ENCODE measurements around the gene PUM2.
A peak's percentile ranks its signal among the peaks of the same experiment; 100 is the strongest.
"Not testable (repeated sequence)": the region's sequence is repeated elsewhere in the genome, so short reads cannot be mapped to it uniquely, and the experiment has no call there.

PUM2 gene

GRCh38 chr2:20257411-20257810 lies 93.2 kb downstream of the PUM2 start:
- Histone ChIP-seq H3K9me3 (ENCODE audit: control extremely low read depth in 1 of 5, control insufficient read depth in 4 of 5, insufficient read depth in 2 of 5, low read depth in 1 of 5, low read length in 4 of 5) (no peaks in the 10 kb centered on the region), H3K4me3 (ENCODE audit: control insufficient read depth in 1 of 7, extremely low read depth in 1 of 7, insufficient read depth in 4 of 7, low read depth in 2 of 7, low read length in 6 of 7) (no peak overlapping the region), H3K27me3 (replicated peaks in 2 of 5; ENCODE audit: control insufficient read depth in 4 of 5, insufficient read depth in 5 of 5, low read length in 4 of 5) (no peaks in the 10 kb centered on the region), H3K27ac (ENCODE audit: insufficient read depth in 1 of 2, low read depth in 1 of 2, low read length in 2 of 2, poor library complexity in 1 of 2, severe bottlenecking in 2 of 2) (no peak overlapping the region), H3K36me3 (ENCODE audit: control insufficient read depth in 4 of 4, insufficient read depth in 4 of 4, low read length in 3 of 4) (peaks cover 26 to 76% (median 57%) of the 10 kb centered on the region in 4 experiments), H3K4me1 (ENCODE audit: control extremely low read depth in 1 of 4, control insufficient read depth in 4 of 4, insufficient read depth in 4 of 4, low read length in 3 of 4) (no peaks in the 10 kb centered on the region)
- CTCF ChIA-PET: no interaction called here
- POLR2A ChIA-PET: no interaction called here
- no CpG with 5 or more reads among the region's 1 CpG for WGBS (ENCODE audit: insufficient coverage)
- no peak for DNase-seq

DNA sequence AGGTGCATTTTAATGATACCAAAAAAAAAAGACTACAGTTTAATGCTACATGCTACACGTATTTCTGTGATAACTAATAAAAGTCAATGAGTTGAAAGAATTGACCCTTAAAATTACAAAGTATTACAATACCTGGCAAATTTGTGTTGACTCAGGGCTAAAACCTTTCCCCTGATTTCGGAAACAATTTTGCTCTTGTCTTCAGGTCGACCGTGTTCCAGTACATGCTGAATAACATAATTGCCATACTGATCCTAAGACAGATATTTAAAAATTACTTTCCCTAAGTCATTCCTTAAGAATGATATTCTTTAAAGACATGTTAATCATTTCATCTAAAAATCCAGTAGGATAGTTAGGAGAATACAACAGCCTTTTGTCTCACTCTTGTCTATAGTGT lies 95.9 kb downstream of the PUM2 start:
- H3K4me3 ChIP-seq (ENCODE audit: control insufficient read depth in 1 of 7, extremely low read depth in 1 of 7, insufficient read depth in 4 of 7, low read depth in 2 of 7, low read length in 6 of 7): no peak overlapping the region
- ChIA-PET POLR2A (no interaction called here), CTCF (interaction anchor here (1.2 kb wide), 1 partner anchor 23 kb away, joined by 3 read pairs; no protein-coding TSS in a partner anchor)
- no peaks in the 10 kb centered on the region for H3K27me3 ChIP-seq (replicated peaks in 2 of 5; ENCODE audit: control insufficient read depth in 4 of 5, insufficient read depth in 5 of 5, low read length in 4 of 5)
- H3K4me1 ChIP-seq (ENCODE audit: control extremely low read depth in 1 of 4, control insufficient read depth in 4 of 4, insufficient read depth in 4 of 4, low read length in 3 of 4): no peaks in the 10 kb centered on the region
- DNase-seq: no peak
- WGBS (ENCODE audit: insufficient coverage): 100% methylated on average over 2 of the region's 4 CpGs
- no peaks in the 10 kb centered on the region for H3K9me3 ChIP-seq (ENCODE audit: control extremely low read depth in 1 of 5, control insufficient read depth in 4 of 5, insufficient read depth in 2 of 5, low read depth in 1 of 5, low read length in 4 of 5)
- no peak overlapping the region for H3K27ac ChIP-seq (ENCODE audit: insufficient read depth in 1 of 2, low read depth in 1 of 2, low read length in 2 of 2, poor library complexity in 1 of 2, severe bottlenecking in 2 of 2)
- peaks cover 27 to 79% (median 57%) of the 10 kb centered on the region in 4 experiments for H3K36me3 ChIP-seq (ENCODE audit: control insufficient read depth in 4 of 4, insufficient read depth in 4 of 4, low read length in 3 of 4)

DNA sequence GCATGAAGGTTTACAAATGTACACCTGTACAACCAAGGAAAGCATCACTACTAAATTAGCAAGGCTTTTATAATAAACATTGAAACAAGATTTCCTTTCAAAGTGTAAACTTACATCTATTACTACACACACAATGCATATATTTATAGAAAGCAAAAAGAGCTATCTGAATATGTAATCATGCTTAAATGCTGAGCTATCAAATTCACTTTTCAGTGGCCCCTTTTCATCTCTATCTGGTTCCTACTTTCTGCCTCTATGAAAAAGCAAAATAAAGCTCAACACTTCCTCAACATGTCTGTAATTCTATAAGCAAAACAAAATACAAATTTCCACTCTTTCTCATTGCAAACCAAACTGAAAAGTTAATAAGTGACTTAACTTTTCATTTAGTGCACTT lies 100.2 kb downstream of the PUM2 start:
- H3K4me3 ChIP-seq (ENCODE audit: control insufficient read depth in 1 of 7, extremely low read depth in 1 of 7, insufficient read depth in 4 of 7, low read depth in 2 of 7, low read length in 6 of 7): no peak overlapping the region
- peaks cover 33 to 84% (median 57%) of the 10 kb centered on the region in 4 experiments for H3K36me3 ChIP-seq (ENCODE audit: control insufficient read depth in 4 of 4, insufficient read depth in 4 of 4, low read length in 3 of 4)
- ChIA-PET POLR2A (no interaction called here), CTCF (interaction anchor here (1.0 kb wide), 2 partner anchors 13 to 42 kb away, joined by 3 read pairs; no protein-coding TSS in a partner anchor)
- no peaks in the 10 kb centered on the region for H3K27me3 ChIP-seq (replicated peaks in 2 of 5; ENCODE audit: control insufficient read depth in 4 of 5, insufficient read depth in 5 of 5, low read length in 4 of 5)
- H3K4me1 ChIP-seq (ENCODE audit: control extremely low read depth in 1 of 4, control insufficient read depth in 4 of 4, insufficient read depth in 4 of 4, low read length in 3 of 4): no peaks in the 10 kb centered on the region
- no peak overlapping the region for H3K27ac ChIP-seq (ENCODE audit: insufficient read depth in 1 of 2, low read depth in 1 of 2, low read length in 2 of 2, poor library complexity in 1 of 2, severe bottlenecking in 2 of 2)
- no peaks in the 10 kb centered on the region for H3K9me3 ChIP-seq (ENCODE audit: control extremely low read depth in 1 of 5, control insufficient read depth in 4 of 5, insufficient read depth in 2 of 5, low read depth in 1 of 5, low read length in 4 of 5)
- no peak for DNase-seq

GRCh38 chr2:20249170-20249569 lies 101.5 kb downstream of the PUM2 start:
- ChIA-PET CTCF (no interaction called here), POLR2A (no interaction called here)
- Histone ChIP-seq H3K9me3 (ENCODE audit: control extremely low read depth in 1 of 5, control insufficient read depth in 4 of 5, insufficient read depth in 2 of 5, low read depth in 1 of 5, low read length in 4 of 5) (no peaks in the 10 kb centered on the region), H3K27ac (ENCODE audit: insufficient read depth in 1 of 2, low read depth in 1 of 2, low read length in 2 of 2, poor library complexity in 1 of 2, severe bottlenecking in 2 of 2) (no peak overlapping the region), H3K36me3 (ENCODE audit: control insufficient read depth in 4 of 4, insufficient read depth in 4 of 4, low read length in 3 of 4) (peaks cover 22 to 72% (median 48%) of the 10 kb centered on the region in 4 experiments), H3K4me3 (ENCODE audit: control insufficient read depth in 1 of 7, extremely low read depth in 1 of 7, insufficient read depth in 4 of 7, low read depth in 2 of 7, low read length in 6 of 7) (no peak overlapping the region), H3K27me3 (replicated peaks in 2 of 5; ENCODE audit: control insufficient read depth in 4 of 5, insufficient read depth in 5 of 5, low read length in 4 of 5) (no peaks in the 10 kb centered on the region), H3K4me1 (ENCODE audit: control extremely low read depth in 1 of 4, control insufficient read depth in 4 of 4, insufficient read depth in 4 of 4, low read length in 3 of 4) (no peaks in the 10 kb centered on the region)
- DNase-seq: no peak
- WGBS (ENCODE audit: insufficient coverage): 100% methylated on average over 5 of the region's 6 CpGs

- no peaks in the 10 kb centered on the region for H3K27me3 ChIP-seq (replicated peaks in 2 of 5; ENCODE audit: control insufficient read depth in 4 of 5, insufficient read depth in 5 of 5, low read length in 4 of 5)
- ChIA-PET POLR2A (no interaction called here), CTCF (interaction anchor here (1.2 kb wide), 2 partner anchors 10 to 22 kb away, joined by 3 read pairs; no protein-coding TSS in a partner anchor)
- no peak overlapping the region for H3K27ac ChIP-seq (ENCODE audit: insufficient read depth in 1 of 2, low read depth in 1 of 2, low read length in 2 of 2, poor library complexity in 1 of 2, severe bottlenecking in 2 of 2)
- H3K36me3 ChIP-seq (ENCODE audit: control insufficient read depth in 4 of 4, insufficient read depth in 4 of 4, low read length in 3 of 4): peaks cover 9 to 52% (median 34%) of the 10 kb centered on the region in 4 experiments
- H3K4me1 ChIP-seq (ENCODE audit: control extremely low read depth in 1 of 4, control insufficient read depth in 4 of 4, insufficient read depth in 4 of 4, low read length in 3 of 4): peaks cover 0 to under 1% (median 0%) of the 10 kb centered on the region in 4 experiments
- no peak overlapping the region for H3K4me3 ChIP-seq (ENCODE audit: control insufficient read depth in 1 of 7, extremely low read depth in 1 of 7, insufficient read depth in 4 of 7, low read depth in 2 of 7, low read length in 6 of 7)
- 100% methylated on average over 1 of the region's 1 CpG for WGBS (ENCODE audit: insufficient coverage)
- no peaks in the 10 kb centered on the region for H3K9me3 ChIP-seq (ENCODE audit: control extremely low read depth in 1 of 5, control insufficient read depth in 4 of 5, insufficient read depth in 2 of 5, low read depth in 1 of 5, low read length in 4 of 5)
- DNase-seq: no peak
These were observed 103.6 kb downstream of the PUM2 start for GRCh38 chr2:20247084-20247483.

- WGBS (ENCODE audit: insufficient coverage): 100% methylated on average over 3 of the region's 5 CpGs
- H3K4me1 ChIP-seq (ENCODE audit: control extremely low read depth in 1 of 4, control insufficient read depth in 4 of 4, insufficient read depth in 4 of 4, low read length in 3 of 4); H3K27me3 ChIP-seq (replicated peaks in 2 of 5; ENCODE audit: control insufficient read depth in 4 of 5, insufficient read depth in 5 of 5, low read length in 4 of 5); H3K9me3 ChIP-seq (ENCODE audit: control extremely low read depth in 1 of 5, control insufficient read depth in 4 of 5, insufficient read depth in 2 of 5, low read depth in 1 of 5, low read length in 4 of 5); H3K4me3 ChIP-seq (ENCODE audit: control insufficient read depth in 1 of 7, extremely low read depth in 1 of 7, insufficient read depth in 4 of 7, low read depth in 2 of 7, low read length in 6 of 7); H3K27ac ChIP-seq (ENCODE audit: insufficient read depth in 1 of 2, low read depth in 1 of 2, low read length in 2 of 2, poor library complexity in 1 of 2, severe bottlenecking in 2 of 2); DNase-seq; POLR2A ChIA-PET: not testable (repeated sequence)
- CTCF ChIA-PET: interaction anchor here (0.7 kb wide), 1 partner anchor 281 kb away, joined by 3 read pairs; no protein-coding TSS in a partner anchor
- H3K36me3 ChIP-seq (ENCODE audit: control insufficient read depth in 4 of 4, insufficient read depth in 4 of 4, low read length in 3 of 4): peaks cover 0 to 20% (median 8%) of the 10 kb centered on the region in 4 experiments
These were observed 107.0 kb downstream of the PUM2 start for GRCh38 chr2:20243637-20244036.

DNA sequence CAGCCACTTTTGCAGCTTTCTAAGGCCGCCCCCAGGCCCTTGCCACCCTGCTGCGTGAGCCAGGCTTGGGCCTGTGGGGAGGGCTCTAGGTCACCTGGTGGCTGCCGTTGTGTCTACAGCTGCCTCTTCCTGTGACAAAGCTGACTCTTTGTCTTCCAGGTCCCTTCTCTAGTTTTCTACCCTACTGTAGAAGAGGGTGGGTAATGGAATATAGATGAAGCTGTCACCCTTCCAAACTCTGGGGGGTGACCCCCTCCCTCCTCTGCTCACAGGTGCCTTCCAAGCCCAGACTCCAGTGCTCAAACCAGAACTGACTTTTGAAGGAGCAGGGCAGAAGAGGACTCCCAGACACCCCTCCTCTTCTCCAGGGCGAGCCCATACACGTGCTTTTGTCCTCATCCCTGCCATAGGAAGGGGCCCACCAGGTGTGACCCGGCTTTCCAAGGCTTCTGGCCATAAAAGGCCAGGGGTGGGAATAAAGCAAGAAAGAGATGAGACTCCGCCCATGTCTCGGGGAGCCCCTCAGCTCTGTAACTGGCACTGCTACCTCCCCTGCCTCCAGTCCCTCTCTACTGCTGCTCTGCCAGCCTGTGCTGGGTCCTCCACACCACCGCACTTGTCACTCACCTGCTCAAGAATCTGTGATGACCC lies 107.8 kb downstream of the PUM2 start:
- peak in 2 of 3 donors; percentile 35 to 46 for DNase-seq
- POLR2A ChIA-PET: no interaction called here

More for the DNA sequence above, 107.8 kb downstream of the PUM2 start:
- CTCF ChIA-PET: interaction anchor here (1.5 to 2.2 kb wide), 2 partner anchors 11 to 37 kb away, joined by 3 to 7 read pairs; no protein-coding TSS in a partner anchor
- H3K27me3 ChIP-seq (replicated peaks in 2 of 5; ENCODE audit: control insufficient read depth in 4 of 5, insufficient read depth in 5 of 5, low read length in 4 of 5): no peaks in the 10 kb centered on the region
- H3K4me3 ChIP-seq (ENCODE audit: control insufficient read depth in 1 of 7, extremely low read depth in 1 of 7, insufficient read depth in 4 of 7, low read depth in 2 of 7, low read length in 6 of 7): no peak overlapping the region
- H3K36me3 ChIP-seq (ENCODE audit: control insufficient read depth in 4 of 4, insufficient read depth in 4 of 4, low read length in 3 of 4): peaks cover 0 to 12% (median 3%) of the 10 kb centered on the region in 4 experiments
- no peak overlapping the region for H3K27ac ChIP-seq (ENCODE audit: insufficient read depth in 1 of 2, low read depth in 1 of 2, low read length in 2 of 2, poor library complexity in 1 of 2, severe bottlenecking in 2 of 2)
- peaks cover 0 to 4% (median 0%) of the 10 kb centered on the region in 4 experiments for H3K4me1 ChIP-seq (ENCODE audit: control extremely low read depth in 1 of 4, control insufficient read depth in 4 of 4, insufficient read depth in 4 of 4, low read length in 3 of 4)
- WGBS (ENCODE audit: insufficient coverage): 83% methylated on average over 8 of the region's 9 CpGs
- H3K9me3 ChIP-seq (ENCODE audit: control extremely low read depth in 1 of 5, control insufficient read depth in 4 of 5, insufficient read depth in 2 of 5, low read depth in 1 of 5, low read length in 4 of 5): peaks cover 0 to 2% (median 0%) of the 10 kb centered on the region in 5 experiments
